ENCODE data around the gene FHAD1.
"Not testable (repeated sequence)": the region's sequence is repeated elsewhere in the genome, so short reads cannot be mapped to it uniquely, and the experiment has no call there.

FHAD1 gene

GRCh38 chr1:15282810-15283474, 35.9 kb downstream of the FHAD1 start:
- no peaks in the 10 kb centered on the region for H3K9me3 ChIP-seq (ENCODE audit: low read length)
- no peak overlapping the region for H3K9ac ChIP-seq (ENCODE audit: low read length)
- H3K27ac ChIP-seq (ENCODE audit: low read depth, low read length), result peak overlapping the region; percentile 70
- H3K36me3 ChIP-seq (ENCODE audit: insufficient read depth, low read length), result no peaks in the 10 kb centered on the region
- peaks cover 30% of the 10 kb centered on the region for H3K4me1 ChIP-seq (ENCODE audit: insufficient read depth, low read length)
- H3K4me3 ChIP-seq (ENCODE audit: low read depth in 1 of 2, low read length in 2 of 2), result no peak overlapping the region
- no peaks in the 10 kb centered on the region for H3K27me3 ChIP-seq (ENCODE audit: control insufficient read depth in 1 of 2, insufficient read depth in 2 of 2, low read length in 2 of 2)

DNA sequence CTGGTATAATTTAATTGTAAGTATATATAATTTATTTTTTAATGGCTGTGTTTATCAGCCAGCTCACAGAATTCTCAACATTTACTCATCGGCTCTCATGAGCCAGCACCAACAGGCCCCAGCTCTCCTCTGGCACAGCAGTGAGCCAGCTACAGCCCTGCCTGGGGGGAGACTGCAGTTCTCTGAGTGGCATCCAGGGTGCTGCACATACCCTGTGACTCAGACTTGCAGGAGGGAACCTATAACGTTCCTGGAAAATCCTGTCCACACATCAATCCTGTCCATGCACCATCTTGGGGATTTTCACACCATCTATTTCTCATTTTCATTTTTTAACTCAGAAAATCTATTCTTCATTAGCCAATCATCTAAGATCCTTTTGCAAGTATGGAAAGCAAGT, 36.5 kb downstream of the FHAD1 start:
- H3K9ac ChIP-seq (ENCODE audit: low read length), result no peak overlapping the region
- no peaks in the 10 kb centered on the region for H3K27me3 ChIP-seq (ENCODE audit: control insufficient read depth in 1 of 2, insufficient read depth in 2 of 2, low read length in 2 of 2)
- no peak overlapping the region for H3K4me3 ChIP-seq (ENCODE audit: low read depth in 1 of 2, low read length in 2 of 2)
- no peaks in the 10 kb centered on the region for H3K9me3 ChIP-seq (ENCODE audit: low read length)
- no peaks in the 10 kb centered on the region for H3K36me3 ChIP-seq (ENCODE audit: insufficient read depth, low read length)
- peaks cover 30% of the 10 kb centered on the region for H3K4me1 ChIP-seq (ENCODE audit: insufficient read depth, low read length)
- peak overlapping the region; percentile 70 for H3K27ac ChIP-seq (ENCODE audit: low read depth, low read length)

DNA sequence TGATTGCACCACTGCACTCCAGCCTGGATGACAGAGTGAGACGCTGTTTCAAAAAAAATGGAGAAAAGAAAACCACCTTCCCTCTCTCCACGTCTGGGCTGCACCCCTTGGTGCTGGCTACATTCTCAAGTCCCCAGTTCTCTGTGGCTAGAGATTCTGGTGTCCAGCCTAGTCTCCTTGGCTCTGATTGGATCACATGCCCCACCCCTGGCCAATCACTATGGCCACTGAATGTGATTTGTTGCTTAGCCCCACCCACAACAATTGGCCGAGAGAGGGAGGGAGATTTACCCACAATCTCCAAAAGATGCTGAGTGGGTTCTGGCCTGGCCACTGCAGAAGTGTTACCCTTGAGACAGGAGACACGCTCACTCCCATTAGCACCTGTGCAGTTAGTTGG, 39.4 kb downstream of the FHAD1 start:
- Histone ChIP-seq H3K36me3 (ENCODE audit: insufficient read depth, low read length) (no peaks in the 10 kb centered on the region), H3K27ac (ENCODE audit: low read depth, low read length) (no peak overlapping the region), H3K9me3 (ENCODE audit: low read length) (no peaks in the 10 kb centered on the region), H3K4me3 (ENCODE audit: low read depth in 1 of 2, low read length in 2 of 2) (no peak overlapping the region), H3K27me3 (ENCODE audit: control insufficient read depth in 1 of 2, insufficient read depth in 2 of 2, low read length in 2 of 2) (no peaks in the 10 kb centered on the region), H3K9ac (ENCODE audit: low read length) (no peak overlapping the region), H3K4me1 (ENCODE audit: insufficient read depth, low read length) (peaks cover 30% of the 10 kb centered on the region)

DNA sequence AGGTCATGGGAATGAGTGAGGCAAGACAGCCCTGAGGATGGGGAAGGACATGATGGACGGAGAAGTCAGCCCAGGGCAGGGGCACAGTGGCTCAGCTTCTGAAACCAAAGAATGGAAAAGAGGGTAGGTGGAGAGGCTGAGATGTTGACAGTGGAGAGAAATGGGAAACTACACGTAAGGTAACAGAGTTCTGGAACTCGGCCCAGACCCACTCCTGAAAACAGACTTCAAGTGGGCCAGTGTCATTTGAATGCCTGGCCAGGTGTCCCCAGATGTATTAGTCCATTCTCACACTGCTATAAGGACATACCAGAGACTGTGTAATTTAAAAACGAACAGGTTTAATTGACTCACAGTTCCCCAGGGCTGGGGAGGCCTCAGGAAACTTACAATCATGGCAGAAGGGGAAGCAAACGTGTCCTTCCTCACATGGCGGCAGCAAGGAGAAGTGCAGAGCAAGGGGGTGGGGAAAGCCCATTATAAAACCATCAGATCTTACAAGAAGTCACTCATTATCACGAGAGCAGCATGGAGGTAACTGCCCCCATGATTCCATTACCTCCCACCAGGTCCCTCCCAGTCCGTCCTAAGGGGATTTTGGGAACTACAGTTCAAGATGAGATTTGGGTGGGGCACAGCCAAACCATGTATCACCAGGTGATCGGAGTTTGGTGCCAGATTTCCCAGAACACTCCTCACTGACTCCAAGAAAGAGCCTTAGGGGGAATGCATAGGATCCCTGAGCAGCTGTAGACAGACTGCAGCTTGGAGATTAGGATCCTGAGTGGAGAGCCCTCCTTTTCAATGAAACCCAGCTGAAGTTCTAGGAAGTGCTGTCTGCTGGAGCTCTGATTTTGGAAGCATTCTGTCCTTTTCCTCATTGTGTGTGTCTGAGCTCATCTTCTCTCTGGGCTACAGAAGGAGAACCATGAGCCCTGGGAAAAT, 40.3 kb downstream of the FHAD1 start:
- H3K36me3 ChIP-seq (ENCODE audit: insufficient read depth, low read length), result no peaks in the 10 kb centered on the region
- no peaks in the 10 kb centered on the region for H3K9me3 ChIP-seq (ENCODE audit: low read length)
- H3K9ac ChIP-seq (ENCODE audit: low read length), result no peak overlapping the region
- H3K4me1 ChIP-seq (ENCODE audit: insufficient read depth, low read length), result peaks cover 25% of the 10 kb centered on the region
- no peaks in the 10 kb centered on the region for H3K27me3 ChIP-seq (ENCODE audit: control insufficient read depth in 1 of 2, insufficient read depth in 2 of 2, low read length in 2 of 2)
- no peak overlapping the region for H3K4me3 ChIP-seq (ENCODE audit: low read depth in 1 of 2, low read length in 2 of 2)
- H3K27ac ChIP-seq (ENCODE audit: low read depth, low read length), result no peak overlapping the region

- H3K36me3 ChIP-seq (ENCODE audit: insufficient read depth, low read length), result no peaks in the 10 kb centered on the region
These were observed 41.3 kb downstream of the FHAD1 start for GRCh38 chr1:15288173-15288926.

DNA sequence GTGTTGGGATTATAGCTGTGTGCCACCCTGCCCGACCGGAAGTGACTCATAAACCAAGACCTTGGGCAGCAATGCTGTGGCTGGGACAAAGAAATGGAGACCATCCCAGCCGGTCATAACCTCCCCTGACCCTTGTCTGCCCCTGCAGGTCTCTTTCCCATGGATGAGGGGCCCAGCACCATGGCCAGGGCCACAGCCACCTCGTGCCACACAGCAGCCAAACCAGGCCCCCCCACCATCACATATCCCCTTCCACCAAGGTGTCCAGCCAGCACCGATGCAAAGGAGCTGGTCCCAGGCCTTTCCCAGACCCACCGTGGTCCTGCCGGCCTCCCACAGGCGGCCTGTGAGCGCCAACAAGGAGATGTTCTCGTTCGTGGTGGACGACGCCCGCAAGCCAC, 42.2 kb downstream of the FHAD1 start:
- Histone ChIP-seq H3K9me3 (ENCODE audit: low read length) (no peaks in the 10 kb centered on the region), H3K27ac (ENCODE audit: low read depth, low read length) (no peak overlapping the region), H3K4me3 (ENCODE audit: low read depth in 1 of 2, low read length in 2 of 2) (no peak overlapping the region), H3K27me3 (ENCODE audit: control insufficient read depth in 1 of 2, insufficient read depth in 2 of 2, low read length in 2 of 2) (no peaks in the 10 kb centered on the region), H3K36me3 (ENCODE audit: insufficient read depth, low read length) (no peaks in the 10 kb centered on the region), H3K9ac (ENCODE audit: low read length) (no peak overlapping the region), H3K4me1 (ENCODE audit: insufficient read depth, low read length) (peaks cover 9% of the 10 kb centered on the region)

More at GRCh38 chr1:15288173-15288926, 41.3 kb downstream of the FHAD1 start:
- Histone ChIP-seq H3K4me1 (ENCODE audit: insufficient read depth, low read length) (peaks cover 15% of the 10 kb centered on the region), H3K9me3 (ENCODE audit: low read length) (no peaks in the 10 kb centered on the region), H3K27ac (ENCODE audit: low read depth, low read length) (no peak overlapping the region), H3K9ac (ENCODE audit: low read length) (no peak overlapping the region), H3K27me3 (ENCODE audit: control insufficient read depth in 1 of 2, insufficient read depth in 2 of 2, low read length in 2 of 2) (no peaks in the 10 kb centered on the region), H3K4me3 (ENCODE audit: low read depth in 1 of 2, low read length in 2 of 2) (no peak overlapping the region)

DNA sequence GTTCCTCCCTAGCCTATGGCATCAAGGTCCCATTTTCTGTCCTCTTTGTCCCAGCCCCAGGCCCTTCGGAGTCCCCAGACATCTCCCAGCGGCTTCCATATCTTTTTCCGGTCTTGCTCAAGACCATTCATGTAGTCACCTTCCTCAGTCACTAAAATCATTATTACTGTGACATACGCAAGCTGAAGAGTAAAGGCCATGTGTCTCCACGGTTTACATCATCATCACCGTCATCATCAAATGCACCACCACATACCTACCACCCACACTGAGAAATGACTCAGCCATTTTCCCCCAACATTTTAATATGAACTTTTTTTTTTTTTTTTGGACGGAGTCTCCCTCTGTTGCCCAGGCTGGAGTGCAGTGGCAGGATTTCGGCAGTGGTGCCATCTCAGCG, 43.4 kb downstream of the FHAD1 start:
- Histone ChIP-seq H3K27me3 (ENCODE audit: control insufficient read depth in 1 of 2, insufficient read depth in 2 of 2, low read length in 2 of 2) (no peaks in the 10 kb centered on the region), H3K9ac (ENCODE audit: low read length) (no peak overlapping the region), H3K36me3 (ENCODE audit: insufficient read depth, low read length) (no peaks in the 10 kb centered on the region)

GRCh38 chr1:15295696-15296095, 48.7 kb downstream of the FHAD1 start:
- no peak overlapping the region for H3K9ac ChIP-seq (ENCODE audit: low read length)
- no peak overlapping the region for H3K27ac ChIP-seq (ENCODE audit: low read depth, low read length)
- H3K9me3 ChIP-seq (ENCODE audit: low read length), result no peaks in the 10 kb centered on the region
- no peaks in the 10 kb centered on the region for H3K27me3 ChIP-seq (ENCODE audit: control insufficient read depth in 1 of 2, insufficient read depth in 2 of 2, low read length in 2 of 2)
- no peaks in the 10 kb centered on the region for H3K36me3 ChIP-seq (ENCODE audit: insufficient read depth, low read length)
- no peaks in the 10 kb centered on the region for H3K4me1 ChIP-seq (ENCODE audit: insufficient read depth, low read length)
- no peak overlapping the region for H3K4me3 ChIP-seq (ENCODE audit: low read depth in 1 of 2, low read length in 2 of 2)

More for the DNA sequence above, 43.4 kb downstream of the FHAD1 start:
- Histone ChIP-seq H3K4me3 (ENCODE audit: low read depth in 1 of 2, low read length in 2 of 2) (no peak overlapping the region), H3K9me3 (ENCODE audit: low read length) (no peaks in the 10 kb centered on the region), H3K27ac (ENCODE audit: low read depth, low read length) (no peak overlapping the region), H3K4me1 (ENCODE audit: insufficient read depth, low read length) (no peaks in the 10 kb centered on the region)

DNA sequence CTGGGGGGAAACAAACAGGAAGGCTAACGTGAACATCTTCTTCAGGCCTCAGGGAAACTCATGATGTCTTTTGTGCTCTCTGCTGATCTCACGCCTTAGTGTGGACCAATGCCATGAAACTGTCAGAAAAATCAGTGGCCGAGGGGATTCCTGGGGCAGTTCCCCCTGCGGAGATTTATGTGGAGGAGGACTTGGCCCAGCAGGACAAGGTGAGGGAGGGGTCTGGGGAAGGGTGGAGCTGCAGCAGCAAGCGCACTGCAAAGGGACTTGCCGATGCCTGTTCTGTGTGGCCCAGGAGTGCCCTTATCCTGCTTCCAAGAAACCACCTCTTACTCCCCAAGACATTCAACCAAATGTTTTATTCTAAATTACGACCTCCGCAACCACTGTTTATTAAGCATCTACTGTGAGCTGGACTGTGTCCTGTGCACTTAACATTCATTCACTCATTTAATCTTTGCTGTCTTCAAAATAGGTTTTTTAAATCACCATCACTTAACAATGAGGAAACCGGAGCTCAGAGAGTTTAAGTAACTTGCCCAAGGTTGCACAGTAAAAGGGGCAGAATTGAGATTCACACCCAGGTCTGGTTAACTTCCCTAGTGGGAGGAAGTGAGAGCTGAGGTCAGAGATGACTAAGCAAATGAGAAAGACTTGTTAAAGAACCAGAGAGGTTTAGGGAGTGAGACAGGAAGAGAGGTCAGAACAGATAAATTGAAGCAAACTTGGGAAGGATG, 49.7 kb downstream of the FHAD1 start:
- H3K4me3 ChIP-seq (ENCODE audit: low read depth in 1 of 2, low read length in 2 of 2), result no peak overlapping the region
- no peaks in the 10 kb centered on the region for H3K4me1 ChIP-seq (ENCODE audit: insufficient read depth, low read length)
- no peak overlapping the region for H3K9ac ChIP-seq (ENCODE audit: low read length)
- H3K36me3 ChIP-seq (ENCODE audit: insufficient read depth, low read length), result no peaks in the 10 kb centered on the region
- no peaks in the 10 kb centered on the region for H3K9me3 ChIP-seq (ENCODE audit: low read length)
- no peak overlapping the region for H3K27ac ChIP-seq (ENCODE audit: low read depth, low read length)
- no peaks in the 10 kb centered on the region for H3K27me3 ChIP-seq (ENCODE audit: control insufficient read depth in 1 of 2, insufficient read depth in 2 of 2, low read length in 2 of 2)

DNA sequence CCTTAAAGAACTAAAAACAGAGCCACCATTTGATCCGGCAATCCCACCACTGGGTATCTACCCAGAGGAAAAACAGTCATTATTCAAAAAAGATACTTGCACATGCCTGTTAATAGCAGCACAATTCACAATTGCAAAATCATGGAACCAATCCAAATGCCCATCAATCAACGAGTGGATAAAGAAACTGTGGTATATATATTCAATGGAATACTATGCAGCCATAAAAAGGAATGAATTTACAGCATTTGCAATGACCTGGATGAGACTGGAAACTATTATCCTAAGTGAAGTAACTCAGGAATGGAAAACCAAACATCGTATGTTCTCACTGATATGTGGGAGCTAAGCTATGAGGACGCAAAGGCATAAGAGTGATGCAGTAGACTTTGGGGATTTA, 51.0 kb downstream of the FHAD1 start:
- not testable (repeated sequence) for H3K4me3 ChIP-seq (ENCODE audit: low read depth in 1 of 2, low read length in 2 of 2); H3K27me3 ChIP-seq (ENCODE audit: control insufficient read depth in 1 of 2, insufficient read depth in 2 of 2, low read length in 2 of 2); H3K4me1 ChIP-seq (ENCODE audit: insufficient read depth, low read length); H3K9ac ChIP-seq (ENCODE audit: low read length); H3K9me3 ChIP-seq (ENCODE audit: low read length); H3K36me3 ChIP-seq (ENCODE audit: insufficient read depth, low read length); H3K27ac ChIP-seq (ENCODE audit: low read depth, low read length)

GRCh38 chr1:15299179-15299578, 52.2 kb downstream of the FHAD1 start:
- Histone ChIP-seq H3K9ac (ENCODE audit: low read length) (no peak overlapping the region), H3K27ac (ENCODE audit: low read depth, low read length) (no peak overlapping the region), H3K36me3 (ENCODE audit: insufficient read depth, low read length) (no peaks in the 10 kb centered on the region), H3K27me3 (ENCODE audit: control insufficient read depth in 1 of 2, insufficient read depth in 2 of 2, low read length in 2 of 2) (no peaks in the 10 kb centered on the region), H3K4me1 (ENCODE audit: insufficient read depth, low read length) (no peaks in the 10 kb centered on the region), H3K4me3 (ENCODE audit: low read depth in 1 of 2, low read length in 2 of 2) (no peak overlapping the region), H3K9me3 (ENCODE audit: low read length) (no peaks in the 10 kb centered on the region)
